ENCODE data around the gene ZNF385B. TPM values are rescaled to one million over a fixed set of nuclear protein-coding genes. Genes with fewer than 3 reads are reported as not detected.
A peak's percentile ranks its signal among the peaks of the same experiment; 100 is the strongest.

Gene ZNF385B
- total RNA-seq, 2 donors from 2014 or later = 5.3 to 18.1 TPM

DNA sequence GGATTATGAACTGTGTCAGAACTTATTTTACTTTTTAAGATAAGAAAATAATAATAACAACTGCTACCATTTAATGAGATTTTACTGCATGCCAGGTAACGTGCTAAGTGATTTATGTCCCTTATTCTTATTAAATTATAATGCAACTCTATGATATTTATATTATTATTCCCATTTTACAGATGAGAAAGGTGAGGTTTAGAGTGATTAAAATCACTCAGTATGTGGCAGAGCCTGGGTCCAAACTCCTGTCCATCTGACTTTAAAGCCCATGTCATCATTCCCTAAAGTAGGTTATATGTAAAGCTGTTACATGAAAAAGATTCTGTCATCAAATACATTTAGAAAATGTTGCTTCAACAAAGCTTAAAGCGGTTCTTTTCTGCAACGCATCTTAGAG, 308.0 kb downstream of the ZNF385B start:
- no peak for DNase-seq
- Histone ChIP-seq H3K27me3 (ENCODE audit: control insufficient read depth, insufficient read depth, low read length, poor library complexity, severe bottlenecking) (no peaks in the 10 kb centered on the region), H3K4me1 (ENCODE audit: control insufficient read depth, insufficient read depth, low read length) (peaks cover 4% of the 10 kb centered on the region), H3K36me3 (ENCODE audit: control insufficient read depth, insufficient read depth, low read length) (no peaks in the 10 kb centered on the region), H3K9ac (ENCODE audit: extremely low read depth, low read length, poor library complexity, severe bottlenecking) (no peak overlapping the region), H3K9me3 (ENCODE audit: control insufficient read depth, low read length) (no peaks in the 10 kb centered on the region), H3K4me3 (ENCODE audit: low read length) (no peak overlapping the region), H3K27ac (ENCODE audit: low read depth, low read length) (no peak overlapping the region)
- peaks cover 6% of the 10 kb centered on the region for H3K27me3 Mint-ChIP-seq (ENCODE audit: insufficient read depth)
- H3K27ac Mint-ChIP-seq = no peak overlapping the region
- H3K4me3 Mint-ChIP-seq = no peak overlapping the region
- peaks cover 9% of the 10 kb centered on the region for H3K9me3 Mint-ChIP-seq
- H3K4me1 Mint-ChIP-seq = peaks cover 38% of the 10 kb centered on the region
- TF ChIP-seq, protein P1, sequence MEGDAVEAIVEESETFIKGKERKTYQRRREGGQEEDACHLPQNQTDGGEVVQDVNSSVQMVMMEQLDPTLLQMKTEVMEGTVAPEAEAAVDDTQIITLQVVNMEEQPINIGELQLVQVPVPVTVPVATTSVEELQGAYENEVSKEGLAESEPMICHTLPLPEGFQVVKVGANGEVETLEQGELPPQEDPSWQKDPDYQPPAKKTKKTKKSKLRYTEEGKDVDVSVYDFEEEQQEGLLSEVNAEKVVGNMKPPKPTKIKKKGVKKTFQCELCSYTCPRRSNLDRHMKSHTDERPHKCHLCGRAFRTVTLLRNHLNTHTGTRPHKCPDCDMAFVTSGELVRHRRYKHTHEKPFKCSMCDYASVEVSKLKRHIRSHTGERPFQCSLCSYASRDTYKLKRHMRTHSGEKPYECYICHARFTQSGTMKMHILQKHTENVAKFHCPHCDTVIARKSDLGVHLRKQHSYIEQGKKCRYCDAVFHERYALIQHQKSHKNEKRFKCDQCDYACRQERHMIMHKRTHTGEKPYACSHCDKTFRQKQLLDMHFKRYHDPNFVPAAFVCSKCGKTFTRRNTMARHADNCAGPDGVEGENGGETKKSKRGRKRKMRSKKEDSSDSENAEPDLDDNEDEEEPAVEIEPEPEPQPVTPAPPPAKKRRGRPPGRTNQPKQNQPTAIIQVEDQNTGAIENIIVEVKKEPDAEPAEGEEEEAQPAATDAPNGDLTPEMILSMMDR (conservative IDR thresholded peaks at IDR 0.05) = no peak
- 87% methylated on average over 2 of the region's 3 CpGs; no CpG with 5 or more reads in 1 of the 2 experiments for WGBS, 2 experiments (ENCODE audit: insufficient coverage in 1 of 2, insufficient read length in 1 of 2)
- H3K36me3 Mint-ChIP-seq (ENCODE audit: low read depth) = peaks cover 8% of the 10 kb centered on the region

DNA sequence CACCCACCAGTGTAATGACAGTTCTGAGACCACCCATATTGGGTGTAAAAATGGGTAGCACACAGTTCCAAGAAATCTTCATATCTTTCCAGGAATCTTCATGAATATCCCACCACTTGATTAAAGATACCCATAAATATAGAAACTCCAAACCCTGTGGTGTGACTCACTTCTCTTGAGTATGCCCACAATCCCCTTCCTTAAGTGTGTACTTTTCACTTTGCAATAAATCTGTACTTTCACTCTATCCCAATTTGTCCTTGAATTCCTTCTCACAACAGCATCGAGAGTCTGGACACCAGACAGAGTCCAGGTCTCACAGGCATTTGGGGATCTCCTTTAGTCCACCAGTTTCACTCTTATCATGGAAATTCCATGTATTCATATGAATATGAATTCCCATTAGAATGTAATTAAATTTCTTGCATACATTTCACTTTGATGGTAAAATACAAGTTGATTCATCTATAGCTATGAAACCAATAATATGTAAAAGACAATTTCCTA, 309.8 kb downstream of the ZNF385B start:
- H3K9me3 Mint-ChIP-seq = peaks cover 9% of the 10 kb centered on the region

DNA sequence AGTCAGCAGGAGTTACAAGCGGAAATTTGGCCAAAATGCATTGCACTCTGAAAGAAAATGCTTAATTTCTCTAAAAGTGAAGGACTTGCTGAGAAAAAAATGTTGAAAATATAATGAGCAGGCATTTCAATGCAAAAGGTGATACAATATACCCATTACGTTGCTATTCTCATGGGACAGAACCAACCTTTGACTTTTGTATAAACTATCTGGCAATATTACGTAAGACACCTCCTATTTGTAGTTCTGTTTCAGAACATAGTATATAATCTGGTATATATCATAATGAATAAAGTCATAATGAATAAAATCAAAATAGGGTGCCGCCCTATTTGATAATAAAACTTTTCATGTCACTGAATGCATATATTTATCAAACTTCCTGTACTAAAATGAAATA, 310.6 kb downstream of the ZNF385B start:
- Histone ChIP-seq H3K4me3 (ENCODE audit: low read length) (no peak overlapping the region), H3K9me3 (ENCODE audit: control insufficient read depth, low read length) (no peaks in the 10 kb centered on the region), H3K27ac (ENCODE audit: low read depth, low read length) (no peak overlapping the region), H3K27me3 (ENCODE audit: control insufficient read depth, insufficient read depth, low read length, poor library complexity, severe bottlenecking) (no peaks in the 10 kb centered on the region), H3K9ac (ENCODE audit: extremely low read depth, low read length, poor library complexity, severe bottlenecking) (peak overlapping the region; percentile 50), H3K36me3 (ENCODE audit: control insufficient read depth, insufficient read depth, low read length) (no peaks in the 10 kb centered on the region), H3K4me1 (ENCODE audit: control insufficient read depth, insufficient read depth, low read length) (peaks cover 4% of the 10 kb centered on the region)
- Mint-ChIP-seq H3K27me3 (ENCODE audit: insufficient read depth) (peaks cover 5% of the 10 kb centered on the region), H3K4me1 (peaks cover 31% of the 10 kb centered on the region), H3K27ac (peak overlapping the region; percentile 90), H3K4me3 (no peak overlapping the region), H3K36me3 (ENCODE audit: low read depth) (peaks cover 28% of the 10 kb centered on the region), H3K9me3 (peaks cover 9% of the 10 kb centered on the region)
- TF ChIP-seq, protein P1 (conservative IDR thresholded peaks at IDR 0.05) = no peak
- 76% methylated on average over 3 of the region's 4 CpGs; no CpG with 5 or more reads in 1 of the 2 experiments for WGBS, 2 experiments (ENCODE audit: insufficient coverage in 1 of 2, insufficient read length in 1 of 2)
- DNase-seq = no peak

More for the DNA sequence above, 309.8 kb downstream of the ZNF385B start:
- Mint-ChIP-seq H3K27me3 (ENCODE audit: insufficient read depth) (peaks cover 6% of the 10 kb centered on the region), H3K4me1 (peaks cover 31% of the 10 kb centered on the region), H3K27ac (peak overlapping the region; percentile 41), H3K4me3 (no peak overlapping the region), H3K36me3 (ENCODE audit: low read depth) (peaks cover 24% of the 10 kb centered on the region)
- WGBS, 2 experiments (ENCODE audit: insufficient coverage in 1 of 2, insufficient read length in 1 of 2) = 97 to 100% methylated on average over 1 of the region's 1 CpG
- Histone ChIP-seq H3K27me3 (ENCODE audit: control insufficient read depth, insufficient read depth, low read length, poor library complexity, severe bottlenecking) (no peaks in the 10 kb centered on the region), H3K27ac (ENCODE audit: low read depth, low read length) (no peak overlapping the region), H3K9ac (ENCODE audit: extremely low read depth, low read length, poor library complexity, severe bottlenecking) (no peak overlapping the region), H3K36me3 (ENCODE audit: control insufficient read depth, insufficient read depth, low read length) (no peaks in the 10 kb centered on the region), H3K4me1 (ENCODE audit: control insufficient read depth, insufficient read depth, low read length) (peaks cover 4% of the 10 kb centered on the region), H3K4me3 (ENCODE audit: low read length) (no peak overlapping the region), H3K9me3 (ENCODE audit: control insufficient read depth, low read length) (no peaks in the 10 kb centered on the region)
- DNase-seq = no peak
- TF ChIP-seq, protein P1 (conservative IDR thresholded peaks at IDR 0.05) = no peak

Data from endodermal cell (in vitro differentiated cells).